Astrocyte (in vitro differentiated cells and primary cell): ENCODE data around the gene CFTR. TPM values are rescaled to one million over a fixed set of nuclear protein-coding genes. Genes with fewer than 3 reads are reported as not detected.

Experiments used
- DNase-seq: peaks from one replicate; pipeline ENCODE4 v3.0.0-alpha.2; 2010; ENCODE audit warnings: low read depth
- FAIRE-seq: peaks from 2 replicates; lab custom pipeline; 2011; peaks lifted over from hg19 to GRCh38; lab: Jason Lieb, UNC
- H2AFZ ChIP-seq: 2 replicates; pipeline ENCODE4 v1.6.0; 2012; ENCODE audit warnings: low read depth, low read length, inconsistent platforms
- H3K27ac ChIP-seq: 2 replicates; pipeline ENCODE4 v1.5.1; 2011; ENCODE audit warnings: low read depth, low read length, inconsistent platforms
- H3K27me3 ChIP-seq: 2 replicates; pipeline ENCODE4 v1.6.0; 2011; ENCODE audit warnings: low read length, inconsistent platforms; ENCODE audit not compliant: insufficient read depth
- H3K36me3 ChIP-seq: 2 replicates; pipeline ENCODE4 v1.5.1; 2011; ENCODE audit warnings: low read length, inconsistent platforms; ENCODE audit not compliant: insufficient read depth
- H3K4me1 ChIP-seq: 2 replicates; pipeline ENCODE4 v1.5.1; 2011; ENCODE audit warnings: low read length, inconsistent platforms; ENCODE audit not compliant: insufficient read depth
- H3K4me2 ChIP-seq: 2 replicates; pipeline ENCODE4 v1.6.0; 2012; ENCODE audit warnings: low read length, inconsistent platforms
- H3K4me3 ChIP-seq: 2 replicates; pipeline ENCODE4 v1.5.1; 2011; ENCODE audit warnings: low read depth, mild to moderate bottlenecking, low read length, inconsistent platforms; ENCODE audit not compliant: insufficient read depth
- H3K79me2 ChIP-seq: 2 replicates; pipeline ENCODE4 v1.6.0; 2012; ENCODE audit warnings: mild to moderate bottlenecking, low read length, inconsistent platforms; ENCODE audit not compliant: insufficient read depth
- H3K9ac ChIP-seq: 2 replicates; pipeline ENCODE4 v1.6.0; 2012; ENCODE audit warnings: mild to moderate bottlenecking, low read length, inconsistent platforms
- H3K9me3 ChIP-seq: 2 replicates; pipeline ENCODE4 v1.5.1; 2012; ENCODE audit warnings: low read depth, mild to moderate bottlenecking, low read length, inconsistent platforms; ENCODE audit not compliant: insufficient read depth
- H4K20me1 ChIP-seq: 2 replicates; pipeline ENCODE4 v1.6.0; 2012; ENCODE audit warnings: low read length, inconsistent platforms; ENCODE audit not compliant: insufficient read depth
- H3K27ac Mint-ChIP-seq: one replicate; pipeline ENCODE4 v1.8.0; 2021; ENCODE audit warnings: mild to moderate bottlenecking, mixed read lengths; ENCODE audit not compliant: unreplicated experiment
- H3K27me3 Mint-ChIP-seq: one replicate; pipeline ENCODE4 v1.8.0; 2021; ENCODE audit warnings: low read depth, mixed read lengths; ENCODE audit not compliant: unreplicated experiment
- H3K36me3 Mint-ChIP-seq: one replicate; pipeline ENCODE4 v1.8.0; 2021; ENCODE audit warnings: low read depth, mixed read lengths; ENCODE audit not compliant: unreplicated experiment
- H3K4me1 Mint-ChIP-seq: one replicate; pipeline ENCODE4 v1.8.0; 2021; ENCODE audit warnings: low read depth, mixed read lengths; ENCODE audit not compliant: unreplicated experiment
- H3K4me3 Mint-ChIP-seq: one replicate; pipeline ENCODE4 v1.8.0; 2021; ENCODE audit warnings: mild to moderate bottlenecking, moderate library complexity, mixed read lengths; ENCODE audit not compliant: unreplicated experiment
- H3K9me3 Mint-ChIP-seq: one replicate; pipeline ENCODE4 v1.8.0; 2021; ENCODE audit warnings: mild to moderate bottlenecking, mixed read lengths; ENCODE audit not compliant: unreplicated experiment
- EZH2 ChIP-seq: IDR thresholded peaks from 2 replicates; pipeline ENCODE4 v1.6.1; 2012; ENCODE audit warnings: mild to moderate bottlenecking, low read length, inconsistent platforms; ENCODE audit not compliant: insufficient read depth
- total RNA-seq: library from RNA; stranded (reverse); gene quantifications from 2 replicates; pipeline ENCODE4 v1.2.1, GENCODE V29; 2021
- TF ChIP-seq, protein P1 (sequence below): IDR thresholded peaks from 2 replicates; pipeline ENCODE4 v1.5.1; 2011; ENCODE audit warnings: low read depth, mild to moderate bottlenecking, inconsistent platforms, low read length, moderate library complexity; ENCODE audit not compliant: insufficient read depth

Gene CFTR
- total RNA-seq, 1 donor from 2014 or later: 2.5 TPM

DNA sequence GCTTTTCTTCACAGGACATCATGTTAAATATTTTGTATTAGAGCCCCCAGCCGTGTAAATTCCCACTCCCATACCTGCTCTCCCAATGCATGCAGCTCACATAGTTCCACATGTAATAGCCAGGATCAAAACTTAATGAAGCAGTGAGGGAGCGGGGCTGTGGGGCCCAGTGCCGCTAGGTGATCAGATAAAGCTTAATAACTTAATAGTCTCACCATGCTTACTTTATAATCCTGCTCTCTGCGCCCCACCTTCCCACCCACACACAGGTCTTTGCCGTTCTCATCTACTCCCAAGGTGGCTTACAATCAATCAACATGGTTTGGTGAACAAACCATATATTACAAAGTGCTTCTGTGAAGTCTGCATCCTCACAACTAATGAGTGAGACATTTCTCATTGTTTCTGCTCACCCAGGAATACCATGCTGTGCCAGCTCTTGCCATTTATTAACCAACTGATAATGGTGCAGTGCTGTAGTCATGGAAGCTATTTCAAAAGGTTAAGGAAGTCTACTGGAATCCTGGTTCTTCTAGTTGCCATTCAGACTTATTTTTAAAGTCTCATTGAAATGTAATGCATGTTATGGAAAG lies 237.0 kb downstream of the CFTR start:
- Mint-ChIP-seq H3K36me3 (no peaks in the 10 kb centered on the region), H3K9me3 (no peaks in the 10 kb centered on the region), H3K4me3 (no peak overlapping the region), H3K27ac (peak overlapping the region; percentile 64), H3K4me1 (peaks cover 9% of the 10 kb centered on the region), H3K27me3 (no peaks in the 10 kb centered on the region)
- no peak overlapping the region for H3K4me2 ChIP-seq
- H3K79me2 ChIP-seq: no peaks in the 10 kb centered on the region
- no peak for DNase-seq
- no peaks in the 10 kb centered on the region for H3K4me1 ChIP-seq
- H4K20me1 ChIP-seq: no peaks in the 10 kb centered on the region
- no peaks in the 10 kb centered on the region for H3K9me3 ChIP-seq
- no peak overlapping the region for H2AFZ ChIP-seq
- TF ChIP-seq EZH2: no peak
- TF ChIP-seq, protein P1, sequence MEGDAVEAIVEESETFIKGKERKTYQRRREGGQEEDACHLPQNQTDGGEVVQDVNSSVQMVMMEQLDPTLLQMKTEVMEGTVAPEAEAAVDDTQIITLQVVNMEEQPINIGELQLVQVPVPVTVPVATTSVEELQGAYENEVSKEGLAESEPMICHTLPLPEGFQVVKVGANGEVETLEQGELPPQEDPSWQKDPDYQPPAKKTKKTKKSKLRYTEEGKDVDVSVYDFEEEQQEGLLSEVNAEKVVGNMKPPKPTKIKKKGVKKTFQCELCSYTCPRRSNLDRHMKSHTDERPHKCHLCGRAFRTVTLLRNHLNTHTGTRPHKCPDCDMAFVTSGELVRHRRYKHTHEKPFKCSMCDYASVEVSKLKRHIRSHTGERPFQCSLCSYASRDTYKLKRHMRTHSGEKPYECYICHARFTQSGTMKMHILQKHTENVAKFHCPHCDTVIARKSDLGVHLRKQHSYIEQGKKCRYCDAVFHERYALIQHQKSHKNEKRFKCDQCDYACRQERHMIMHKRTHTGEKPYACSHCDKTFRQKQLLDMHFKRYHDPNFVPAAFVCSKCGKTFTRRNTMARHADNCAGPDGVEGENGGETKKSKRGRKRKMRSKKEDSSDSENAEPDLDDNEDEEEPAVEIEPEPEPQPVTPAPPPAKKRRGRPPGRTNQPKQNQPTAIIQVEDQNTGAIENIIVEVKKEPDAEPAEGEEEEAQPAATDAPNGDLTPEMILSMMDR: no peak
- no peaks in the 10 kb centered on the region for H3K36me3 ChIP-seq
- H3K4me3 ChIP-seq: no peak overlapping the region
- no peak overlapping the region for H3K9ac ChIP-seq
- no peak for FAIRE-seq
- H3K27me3 ChIP-seq: no peaks in the 10 kb centered on the region
- H3K27ac ChIP-seq: no peak overlapping the region

DNA sequence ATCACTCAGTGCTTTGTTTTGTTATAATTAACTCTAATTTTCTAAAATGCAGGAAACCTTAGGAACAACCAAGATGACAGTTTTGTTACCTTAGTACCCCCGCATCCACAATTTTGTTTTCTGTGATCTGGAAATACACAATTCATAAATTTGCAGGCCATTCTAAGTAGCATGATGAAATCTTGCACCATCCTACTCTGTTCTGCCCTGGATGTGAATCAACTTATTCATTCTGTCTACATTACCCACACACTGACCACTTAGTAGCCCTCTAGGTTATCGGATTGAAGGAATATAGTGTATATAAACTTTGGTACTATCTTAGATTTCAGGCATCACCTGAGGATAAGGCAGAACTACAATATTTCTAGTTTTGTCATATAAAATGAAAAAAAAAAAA lies 237.5 kb downstream of the CFTR start:
- H3K9me3 ChIP-seq: no peaks in the 10 kb centered on the region
- Mint-ChIP-seq H3K4me3 (no peak overlapping the region), H3K36me3 (no peaks in the 10 kb centered on the region), H3K9me3 (no peaks in the 10 kb centered on the region), H3K27me3 (no peaks in the 10 kb centered on the region), H3K4me1 (peaks cover 9% of the 10 kb centered on the region), H3K27ac (peak overlapping the region; percentile 64)
- FAIRE-seq (no peak), DNase-seq (no peak)
- H4K20me1 ChIP-seq: no peaks in the 10 kb centered on the region
- no peak overlapping the region for H2AFZ ChIP-seq
- no peak overlapping the region for H3K9ac ChIP-seq
- H3K36me3 ChIP-seq: no peaks in the 10 kb centered on the region
- no peak overlapping the region for H3K4me2 ChIP-seq
- H3K4me3 ChIP-seq: no peak overlapping the region
- no peaks in the 10 kb centered on the region for H3K4me1 ChIP-seq
- H3K79me2 ChIP-seq: no peaks in the 10 kb centered on the region
- no peaks in the 10 kb centered on the region for H3K27me3 ChIP-seq
- no peak overlapping the region for H3K27ac ChIP-seq
- TF ChIP-seq, protein P1: no peak
- TF ChIP-seq EZH2: no peak

Other genes starting within 250 kb of the CFTR start
- 0.07 and 0.24 TPM in 2 replicates for gene WNT2, start 157.0 kb upstream of the CFTR start, total RNA-seq
- gene ASZ1, start 52.5 kb upstream of the CFTR start, total RNA-seq: not detected in 2 replicates